ENCODE data around the gene DNAH1. TPM values are rescaled to one million over a fixed set of nuclear protein-coding genes. Genes with fewer than 3 reads are reported as not detected.

Gene DNAH1
- total RNA-seq, 1 experiment from 2014 or later = 1.2 TPM

- no peak for DNase-seq (ENCODE audit: low spot score)
- in situ Hi-C loops (cut with HindIII; ENCODE audit: low sequenced_read_pairs) = no loop called here
Observed at GRCh38 chr3:52289747-52290595, 26.1 kb upstream of the DNAH1 start.

- in situ Hi-C loops (cut with HindIII; ENCODE audit: low sequenced_read_pairs) = no loop called here
- no peak for DNase-seq (ENCODE audit: low spot score)
Observed at GRCh38 chr3:52290596-52291507, 25.3 kb upstream of the DNAH1 start.

- peak; percentile 33 for DNase-seq (ENCODE audit: low spot score)
Observed at GRCh38 chr3:52291508-52292181, 24.5 kb upstream of the DNAH1 start.

GRCh38 chr3:52292247-52293065 lies 23.7 kb upstream of the DNAH1 start:
- no peak for DNase-seq (ENCODE audit: low spot score)
- in situ Hi-C loops (cut with HindIII; ENCODE audit: low sequenced_read_pairs) = no loop called here

More at GRCh38 chr3:52291508-52292181, 24.5 kb upstream of the DNAH1 start:
- in situ Hi-C loops (cut with HindIII; ENCODE audit: low sequenced_read_pairs) = no loop called here

GRCh38 chr3:52293491-52294319 lies 22.4 kb upstream of the DNAH1 start:
- no peak for DNase-seq (ENCODE audit: low spot score)
- in situ Hi-C loops (cut with HindIII; ENCODE audit: low sequenced_read_pairs) = no loop called here

- in situ Hi-C loops (cut with HindIII; ENCODE audit: low sequenced_read_pairs) = no loop called here
- DNase-seq (ENCODE audit: low spot score) = no peak
Observed at GRCh38 chr3:52294320-52295150, 21.6 kb upstream of the DNAH1 start.

- DNase-seq (ENCODE audit: low spot score) = no peak
- in situ Hi-C loops (cut with HindIII; ENCODE audit: low sequenced_read_pairs) = no loop called here
Observed at GRCh38 chr3:52295671-52296208, 20.4 kb upstream of the DNAH1 start.

- in situ Hi-C loops (cut with HindIII; ENCODE audit: low sequenced_read_pairs) = no loop called here
- DNase-seq (ENCODE audit: low spot score) = no peak
Observed at GRCh38 chr3:52297242-52298148, 18.6 kb upstream of the DNAH1 start.

GRCh38 chr3:52298149-52299098 lies 17.7 kb upstream of the DNAH1 start:
- DNase-seq (ENCODE audit: low spot score) = no peak
- in situ Hi-C loops (cut with HindIII; ENCODE audit: low sequenced_read_pairs) = no loop called here

- DNase-seq (ENCODE audit: low spot score) = no peak
- in situ Hi-C loops (cut with HindIII; ENCODE audit: low sequenced_read_pairs) = no loop called here
Observed at GRCh38 chr3:52299247-52299878, 16.8 kb upstream of the DNAH1 start.

GRCh38 chr3:52299879-52300611 lies 16.1 kb upstream of the DNAH1 start:
- DNase-seq (ENCODE audit: low spot score) = peak; percentile 42
- in situ Hi-C loops (cut with HindIII; ENCODE audit: low sequenced_read_pairs) = no loop called here

GRCh38 chr3:52302426-52303145 lies 13.5 kb upstream of the DNAH1 start:
- in situ Hi-C loops (cut with HindIII; ENCODE audit: low sequenced_read_pairs) = no loop called here
- no peak for DNase-seq (ENCODE audit: low spot score)

- no peak for DNase-seq (ENCODE audit: low spot score)
- in situ Hi-C loops (cut with HindIII; ENCODE audit: low sequenced_read_pairs) = no loop called here
Observed at GRCh38 chr3:52303811-52304210, 12.3 kb upstream of the DNAH1 start.

Measured in G401 (cell line).